Central memory CD4-positive, alpha-beta T cell (primary cell): ENCODE measurements around the gene ZNRF1.
A peak's percentile ranks its signal among the peaks of the same experiment; 100 is the strongest.

Experiments used
- DNase-seq: peaks from one replicate; pipeline ENCODE4 v3.0.0; 2022

Gene ZNRF1

DNA sequence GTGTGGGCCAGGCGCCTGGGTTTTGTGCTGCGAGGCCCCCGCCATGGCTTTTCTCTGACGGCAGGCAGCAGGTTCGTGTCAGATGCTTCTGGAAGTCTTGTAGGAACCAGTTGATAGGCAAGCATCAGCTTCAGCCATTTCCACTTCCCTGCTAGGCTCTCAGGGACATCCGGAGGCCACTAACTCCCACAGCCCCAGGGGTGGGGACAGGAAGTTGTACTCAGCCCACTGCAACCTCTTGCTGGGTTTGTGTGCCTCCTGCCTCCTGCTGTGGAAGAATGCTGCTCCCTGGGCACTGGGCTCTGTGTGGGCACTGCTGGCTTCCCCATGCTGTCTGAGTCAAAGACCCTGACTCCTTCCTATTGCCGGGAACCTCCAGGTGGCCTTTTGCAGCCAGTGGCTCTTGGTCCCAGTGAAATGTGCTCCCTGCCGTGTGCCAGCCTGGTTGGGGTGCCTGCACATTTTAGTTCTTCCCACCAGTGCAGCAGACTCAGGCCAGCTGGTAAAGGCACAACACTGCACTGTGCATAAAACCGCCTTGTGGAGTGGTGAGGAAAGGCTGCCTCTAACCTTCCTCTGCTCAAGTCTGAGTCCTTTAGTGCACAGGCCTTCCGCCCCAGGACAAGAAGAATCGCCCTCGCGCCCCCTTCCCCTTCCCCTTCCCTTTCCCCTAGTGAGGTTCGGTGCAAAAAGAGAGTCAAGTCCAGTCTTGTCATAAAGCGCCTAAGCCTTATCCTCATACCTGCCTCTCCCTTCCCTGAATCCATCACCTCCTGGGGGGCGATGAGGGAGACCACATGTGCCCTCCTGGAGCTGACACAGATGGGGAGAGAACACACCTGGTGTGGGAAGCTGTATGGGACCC lies 101.1 kb downstream of the ZNRF1 start:
- DNase-seq: peak; percentile 37

DNA sequence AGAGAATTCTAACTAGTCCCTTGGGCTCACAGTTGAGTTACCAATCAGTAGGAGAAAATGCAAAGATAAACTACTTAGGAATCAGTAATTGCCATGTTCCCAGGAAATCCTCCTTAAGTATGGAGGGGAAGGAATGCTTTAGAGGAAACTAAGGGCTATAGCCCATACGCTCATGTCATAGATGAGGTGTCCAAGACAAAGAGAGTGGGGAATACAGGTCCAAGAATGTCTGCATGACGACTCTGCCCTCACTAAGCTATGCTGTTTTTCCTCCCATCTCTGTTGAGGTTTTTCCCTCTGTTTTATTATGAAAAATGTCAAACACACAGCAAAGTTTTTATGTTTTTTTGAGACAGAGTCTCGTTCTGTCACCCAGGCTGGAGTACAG lies 101.8 kb downstream of the ZNRF1 start:
- no peak for DNase-seq

DNA sequence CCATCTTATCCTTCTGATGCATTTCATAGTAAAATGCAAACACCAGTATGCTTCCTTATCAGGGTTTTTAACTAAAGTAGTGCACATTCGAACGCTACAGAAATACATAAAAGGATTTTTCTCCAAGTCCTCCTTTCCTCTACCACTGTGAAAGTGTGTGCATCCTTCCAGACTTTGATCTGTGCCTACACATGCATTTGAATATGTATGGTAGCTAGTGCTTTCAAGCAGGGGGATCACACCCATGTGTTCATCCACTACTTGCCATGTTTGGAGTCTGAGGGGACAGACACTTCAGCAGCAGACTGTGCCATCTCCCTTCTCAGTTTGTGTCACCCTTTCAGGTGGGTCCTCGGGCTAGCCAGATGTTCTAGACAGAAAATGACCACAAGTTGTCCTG lies 102.8 kb downstream of the ZNRF1 start:
- no peak for DNase-seq

DNA sequence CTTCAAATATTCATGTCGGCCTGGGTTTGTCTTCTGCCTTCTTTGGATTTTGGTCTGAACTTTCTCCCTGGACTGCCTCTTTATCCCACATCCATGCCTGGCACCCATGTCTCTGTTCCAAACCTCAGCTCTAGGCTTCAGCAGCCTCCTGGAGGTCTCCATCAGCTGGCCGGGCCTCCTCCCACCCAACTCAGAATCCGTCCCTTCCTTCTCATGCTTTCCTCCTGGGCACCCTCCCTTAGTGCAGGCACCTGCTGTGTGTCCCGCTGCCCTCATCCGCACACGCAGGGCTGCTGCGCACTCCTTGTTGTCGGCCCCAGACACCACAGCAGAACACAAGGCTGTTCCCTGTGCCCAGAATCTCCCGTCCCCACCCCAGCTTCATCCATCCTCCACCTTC lies 103.8 kb downstream of the ZNRF1 start:
- no peak for DNase-seq

DNA sequence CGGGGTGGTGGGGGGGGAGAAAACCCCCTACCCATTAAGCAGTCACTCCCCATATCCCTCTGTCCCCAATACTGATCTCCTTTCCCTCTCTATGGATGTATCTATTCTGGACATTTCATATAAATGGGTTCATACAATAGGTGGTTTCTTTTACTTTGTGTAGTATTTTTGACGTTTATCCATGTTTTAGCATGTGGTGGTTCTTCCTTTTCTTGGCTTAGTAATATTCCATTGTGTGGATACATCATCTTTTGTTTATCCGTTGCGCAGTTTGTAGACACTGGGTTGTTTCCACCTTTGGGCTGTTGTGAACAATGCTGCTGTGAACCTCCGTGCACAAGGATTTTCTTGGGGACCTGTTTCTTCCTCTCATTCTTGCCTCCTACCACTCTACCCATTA lies 105.2 kb downstream of the ZNRF1 start:
- DNase-seq: no peak

DNA sequence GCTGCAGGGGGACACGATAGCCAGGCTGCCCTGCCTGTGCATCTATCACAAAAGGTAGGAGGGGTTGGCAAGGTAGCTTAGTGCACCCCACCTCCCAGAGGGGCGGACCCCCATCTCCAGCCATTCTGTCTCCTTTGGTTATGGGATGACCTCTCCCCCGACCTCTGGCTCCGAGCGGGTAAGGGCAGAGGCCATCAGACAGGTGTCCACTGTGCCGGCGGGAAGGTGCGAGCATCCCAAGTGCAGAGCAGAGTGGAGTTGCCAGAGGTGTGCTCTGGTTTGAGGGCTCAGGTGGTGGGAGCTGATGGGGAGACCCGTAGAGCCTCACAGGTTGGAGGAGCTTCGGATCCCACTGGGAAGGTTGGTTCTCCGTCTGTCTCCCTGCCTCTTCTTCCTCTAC lies 106.0 kb downstream of the ZNRF1 start:
- DNase-seq: no peak

DNA sequence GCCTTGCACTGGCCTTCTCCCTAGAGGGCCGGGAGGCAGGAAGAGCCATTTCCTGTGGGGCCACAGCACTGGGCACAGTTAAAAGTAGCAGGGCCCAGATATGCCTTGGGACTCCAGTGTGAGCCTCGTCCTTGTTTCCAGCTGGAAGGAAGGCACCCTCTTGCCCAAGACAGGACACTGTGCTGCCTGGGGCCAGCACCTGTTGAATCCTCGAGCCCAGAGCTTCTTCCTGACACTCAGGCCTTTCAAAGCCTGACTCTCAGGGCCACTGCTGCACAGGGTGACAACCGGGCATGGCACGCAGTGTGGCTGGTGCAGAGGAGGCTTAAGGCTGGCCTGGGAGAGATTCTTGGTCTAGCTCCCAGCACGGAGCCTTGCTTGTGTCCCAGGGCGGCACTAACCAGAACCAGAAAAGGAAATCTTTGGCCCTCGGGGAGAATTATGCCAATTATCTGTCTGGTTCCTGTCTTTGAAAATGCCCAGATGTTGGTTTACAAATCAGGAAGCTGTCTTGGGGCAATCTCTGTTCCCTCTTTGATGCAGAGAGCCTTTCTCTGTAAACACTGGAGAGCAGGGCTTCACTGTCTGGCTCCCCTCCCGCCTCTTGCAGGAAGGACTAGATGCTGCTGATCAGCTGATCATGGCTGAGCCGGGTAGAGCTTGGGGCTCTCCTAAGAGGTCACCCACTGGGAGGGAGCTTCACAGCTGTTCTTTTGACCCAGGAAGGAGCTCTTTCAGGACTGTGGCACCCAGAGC lies 106.7 kb downstream of the ZNRF1 start:
- DNase-seq: no peak

DNA sequence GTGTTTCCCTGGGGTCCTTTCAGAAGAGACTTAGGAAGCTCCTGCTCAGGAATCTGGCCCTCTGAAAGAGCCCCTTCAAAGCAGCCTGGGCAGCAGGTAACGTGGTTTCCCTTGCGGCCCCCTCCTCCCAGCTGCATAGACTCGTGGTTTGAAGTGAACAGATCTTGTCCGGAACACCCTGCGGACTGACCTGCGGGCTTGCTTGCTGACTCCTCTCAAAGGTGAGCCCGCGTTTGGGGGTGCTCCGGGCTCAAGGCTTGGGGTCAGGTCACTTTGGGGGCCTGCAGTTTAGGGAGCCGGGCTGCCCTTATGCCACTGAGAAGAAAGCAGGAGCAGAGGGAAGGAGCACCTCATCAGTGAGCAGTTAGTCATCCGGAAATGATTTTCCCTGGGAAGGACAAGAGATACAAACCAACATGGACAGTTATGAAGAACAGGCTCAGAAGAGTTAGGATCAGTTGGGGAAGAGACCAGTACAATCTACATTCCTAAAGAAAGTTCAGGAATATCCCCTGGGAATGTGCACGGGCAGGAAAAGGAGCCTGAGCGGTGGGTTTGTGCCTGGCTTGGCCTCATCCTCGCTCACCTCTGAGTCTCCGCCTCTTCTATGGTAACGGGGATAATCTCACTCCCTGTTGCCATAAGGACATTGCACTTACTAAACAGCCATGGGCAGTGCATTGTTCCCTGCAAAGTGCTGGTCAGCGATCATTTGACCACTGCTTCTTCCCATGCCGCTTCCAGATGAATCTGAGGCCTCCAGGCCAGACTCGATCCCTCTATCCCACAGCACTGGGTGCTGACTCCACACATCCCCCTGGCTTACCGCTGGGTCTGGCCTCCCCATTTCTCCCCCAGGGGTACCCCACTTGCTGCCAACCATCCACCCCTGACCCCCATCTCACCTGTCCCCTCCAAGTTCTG lies 107.8 kb downstream of the ZNRF1 start:
- DNase-seq: no peak

DNA sequence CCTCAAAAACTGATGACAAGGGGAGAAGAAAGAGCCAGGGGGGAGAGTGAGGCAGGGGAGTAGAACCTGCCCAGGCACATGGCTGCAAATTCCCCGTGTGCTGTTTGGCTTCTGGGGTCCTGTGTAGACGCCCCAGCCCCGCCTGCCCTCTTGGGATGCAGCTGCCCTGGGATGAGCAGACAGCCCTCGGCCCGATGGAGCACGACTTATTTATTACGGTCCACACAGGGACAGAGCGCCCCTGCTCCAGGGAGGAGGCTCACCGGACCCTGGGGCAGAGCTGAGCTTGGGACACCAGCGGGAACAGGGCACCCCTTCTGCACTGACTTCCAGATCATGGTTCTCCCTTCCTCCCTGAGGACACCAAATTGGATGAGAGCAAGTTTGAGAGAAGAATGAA lies 108.7 kb downstream of the ZNRF1 start:
- DNase-seq: no peak

DNA sequence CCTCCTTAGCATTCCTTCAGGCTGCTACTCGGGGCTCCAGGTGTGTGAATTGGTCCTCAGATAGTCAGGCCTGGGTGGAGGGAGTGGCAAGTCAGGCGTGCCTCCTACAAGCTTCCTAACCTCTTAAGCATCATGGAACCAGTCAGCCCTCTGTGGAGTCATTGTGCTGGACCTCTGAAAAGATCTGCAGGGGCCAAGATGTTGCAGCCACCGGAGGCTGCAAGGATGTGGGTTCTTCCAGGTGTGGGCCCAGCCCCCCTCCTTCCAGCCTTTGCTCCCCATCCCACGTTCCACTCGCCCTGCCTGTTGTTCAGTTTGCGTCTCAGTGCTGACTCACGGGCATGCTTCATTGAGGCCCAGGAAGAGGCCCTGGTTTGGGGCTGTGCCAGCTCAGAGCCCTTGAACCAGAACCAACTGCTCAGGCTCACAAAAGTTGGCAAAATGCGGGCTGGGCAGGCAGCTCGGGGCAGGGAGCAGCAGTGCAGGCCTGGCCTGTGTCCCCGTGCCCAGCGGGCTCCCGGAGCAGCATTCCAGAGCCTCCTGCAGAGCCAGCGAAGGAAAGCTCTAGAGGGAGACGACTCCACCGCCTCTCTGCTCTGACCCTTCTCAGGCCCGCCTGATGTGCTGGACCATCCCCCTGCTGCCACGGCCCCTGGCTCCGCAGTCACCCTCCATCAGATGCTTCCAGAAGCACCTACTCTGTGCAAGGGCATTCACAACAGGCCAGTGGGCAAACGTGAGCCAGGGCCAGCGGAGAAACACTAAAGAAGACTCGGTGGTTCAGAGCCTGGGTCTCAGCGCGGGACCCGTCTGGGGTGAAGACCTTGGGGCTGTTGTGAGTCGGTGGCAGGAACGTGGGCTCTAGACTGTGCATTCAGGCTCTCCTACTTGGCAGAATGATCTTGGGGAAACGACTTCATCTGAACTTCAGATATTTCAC lies 110.2 kb downstream of the ZNRF1 start:
- DNase-seq: peak; percentile 65

DNA sequence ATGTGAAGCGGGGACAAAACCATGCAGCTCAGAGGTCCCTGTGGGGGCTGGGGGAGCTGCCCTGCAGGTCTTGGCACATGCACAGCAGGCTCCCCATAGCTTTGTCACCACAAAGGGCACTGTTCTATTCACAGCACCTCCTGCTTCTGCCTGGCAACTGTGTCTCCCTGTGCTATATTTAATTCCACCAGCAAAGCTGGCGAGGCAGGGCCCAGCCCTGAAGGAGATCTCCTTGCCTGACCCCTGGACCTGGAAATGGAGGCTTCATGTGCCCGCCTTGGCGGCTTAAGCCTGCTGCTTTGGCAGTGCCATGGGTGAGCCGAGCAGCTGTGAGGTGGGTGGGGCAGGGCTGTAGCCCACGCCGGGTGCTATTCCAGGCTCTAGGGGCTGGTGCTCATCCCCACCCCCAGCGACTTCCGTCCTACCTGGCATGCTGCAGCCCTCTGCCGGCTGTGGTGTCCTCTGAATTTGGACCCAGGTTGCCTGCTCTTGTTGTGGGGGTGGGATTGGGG lies 111.0 kb downstream of the ZNRF1 start:
- DNase-seq: no peak

DNA sequence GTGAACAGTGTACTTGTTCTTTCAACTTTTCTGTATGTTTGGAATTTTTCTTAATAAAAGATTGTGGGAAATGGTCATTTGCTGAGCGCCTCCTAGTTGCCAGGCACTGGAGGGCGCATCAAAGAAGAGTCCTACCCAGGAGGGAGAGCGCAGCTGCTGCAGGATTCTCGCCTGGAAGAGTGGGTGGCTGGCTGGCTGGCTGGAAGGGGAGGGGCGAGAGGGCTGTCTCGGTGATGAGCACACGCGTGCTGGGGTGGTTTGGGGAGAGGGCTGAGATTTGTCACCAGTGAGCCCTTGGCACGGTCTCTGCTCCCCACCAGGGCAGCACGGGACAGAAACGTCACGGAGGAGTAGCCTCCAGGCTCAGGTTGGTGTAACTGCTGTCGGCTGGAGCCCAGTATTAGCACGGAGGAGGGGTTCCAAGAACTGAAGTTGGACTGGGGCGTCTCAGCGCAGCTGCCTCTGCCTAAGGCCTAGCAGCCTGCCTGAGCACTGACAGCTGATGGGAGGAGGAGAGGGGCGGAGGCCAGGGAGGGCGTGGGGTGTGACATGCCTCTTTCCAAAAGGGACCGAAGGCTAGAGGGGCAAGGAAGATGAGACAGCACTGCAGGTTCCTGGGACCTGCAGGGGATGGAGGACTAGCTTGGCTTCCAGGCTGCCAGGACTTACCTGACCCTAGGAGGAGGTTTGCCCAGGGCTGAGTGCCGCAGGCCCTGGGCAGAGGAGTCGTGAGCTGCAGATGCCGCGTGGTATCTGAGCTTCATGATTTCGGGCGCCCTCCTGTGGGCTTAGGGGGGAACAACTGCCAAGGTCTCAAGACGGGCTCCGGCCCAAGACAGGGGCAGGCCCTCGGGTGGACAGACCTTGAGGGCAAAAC lies 112.1 kb downstream of the ZNRF1 start:
- DNase-seq: peak; percentile 78

DNA sequence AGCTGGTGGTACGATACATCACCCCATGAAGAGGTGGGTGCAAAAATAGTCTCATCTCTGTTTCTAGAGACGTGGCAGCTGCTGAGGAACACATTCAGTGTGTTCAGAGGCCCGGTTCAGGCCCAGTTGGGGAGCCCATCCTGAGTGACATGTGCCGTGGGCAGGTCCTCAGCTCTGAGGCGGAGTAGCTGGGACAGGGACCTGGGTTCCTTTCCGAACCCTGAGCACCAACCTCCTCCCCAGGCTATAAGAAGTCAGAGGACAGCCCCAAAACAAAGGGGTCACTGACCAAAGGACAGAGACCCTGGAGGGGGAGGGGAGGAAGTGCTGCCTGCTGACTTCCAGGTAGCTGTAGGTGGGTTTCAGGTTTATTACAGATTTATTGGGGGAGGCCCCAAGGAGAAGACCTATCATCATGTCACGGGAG lies 112.7 kb downstream of the ZNRF1 start:
- DNase-seq: no peak

DNA sequence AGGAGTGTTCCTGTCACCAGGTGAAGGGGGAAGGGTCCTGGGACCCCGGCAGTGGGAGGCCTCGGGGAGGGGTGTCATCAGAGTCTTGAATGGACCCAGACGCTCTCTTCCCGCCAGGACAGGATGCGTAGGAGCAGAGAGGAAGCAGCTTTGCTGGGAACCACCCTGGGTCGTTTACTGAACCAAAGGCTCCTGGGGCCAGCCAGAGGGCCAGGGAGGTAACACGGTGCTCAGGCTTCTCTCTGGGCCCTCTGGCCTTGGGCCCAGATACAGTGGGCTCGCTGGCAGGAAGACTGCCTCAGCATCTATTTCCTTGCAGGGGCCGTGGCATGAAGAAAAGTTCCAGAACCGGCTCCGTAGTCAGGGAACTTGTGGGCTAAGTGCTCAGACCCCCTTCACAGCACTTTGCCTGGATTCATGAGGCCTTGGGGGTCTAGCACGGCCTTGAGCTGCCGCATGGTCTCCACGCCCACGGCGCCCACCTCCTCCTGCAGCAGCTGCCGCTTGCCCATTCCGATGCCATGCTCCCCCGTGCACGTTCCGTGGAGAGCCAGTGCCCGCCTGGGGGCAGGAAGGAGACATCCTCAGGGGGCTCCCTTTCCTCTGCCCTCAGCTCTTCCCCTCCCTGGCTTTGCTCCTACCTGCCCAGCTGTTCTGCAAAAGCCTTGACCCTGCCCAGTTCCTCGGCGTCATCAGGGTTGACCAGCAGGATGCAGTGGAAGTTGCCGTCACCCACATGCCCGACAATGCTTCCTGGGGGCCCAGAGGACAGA lies 113.3 kb downstream of the ZNRF1 start:
- DNase-seq: no peak

DNA sequence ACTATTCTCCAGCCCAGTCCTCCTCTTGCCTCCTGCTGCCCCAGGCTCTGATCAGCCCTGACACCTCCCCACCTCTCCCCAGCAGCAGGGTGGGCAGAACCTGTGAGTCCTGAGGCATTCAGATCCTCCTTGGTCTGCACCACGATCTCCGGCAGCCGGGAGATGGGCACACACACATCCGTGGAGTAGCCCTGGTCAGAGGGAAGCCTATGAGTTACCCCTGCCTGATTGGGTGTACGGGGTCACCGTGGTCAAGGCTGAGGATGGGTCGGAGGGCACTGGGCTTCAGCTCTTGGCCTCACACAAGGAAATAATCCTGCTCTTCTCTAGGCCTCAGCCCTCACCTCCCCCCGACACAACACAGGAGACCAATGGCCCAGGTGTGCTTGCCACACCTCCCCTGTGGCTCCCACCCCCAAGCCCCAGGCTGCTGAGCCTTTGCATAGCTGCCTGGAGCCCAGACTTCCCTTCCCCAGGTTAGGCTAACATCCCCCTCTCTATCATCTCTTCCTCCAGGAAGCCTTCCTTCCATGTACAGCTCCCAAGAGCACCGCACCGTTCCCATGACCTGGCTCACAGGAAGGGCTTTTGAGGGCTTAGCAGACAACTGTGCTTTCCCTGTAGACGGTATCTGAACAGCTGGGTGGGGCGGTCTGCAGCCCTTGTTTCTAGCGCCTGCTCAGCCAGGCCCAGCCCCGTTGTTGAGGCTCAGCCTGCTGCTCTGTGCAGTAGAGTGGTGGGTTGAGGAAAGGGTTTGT lies 114.1 kb downstream of the ZNRF1 start:
- no peak for DNase-seq

DNA sequence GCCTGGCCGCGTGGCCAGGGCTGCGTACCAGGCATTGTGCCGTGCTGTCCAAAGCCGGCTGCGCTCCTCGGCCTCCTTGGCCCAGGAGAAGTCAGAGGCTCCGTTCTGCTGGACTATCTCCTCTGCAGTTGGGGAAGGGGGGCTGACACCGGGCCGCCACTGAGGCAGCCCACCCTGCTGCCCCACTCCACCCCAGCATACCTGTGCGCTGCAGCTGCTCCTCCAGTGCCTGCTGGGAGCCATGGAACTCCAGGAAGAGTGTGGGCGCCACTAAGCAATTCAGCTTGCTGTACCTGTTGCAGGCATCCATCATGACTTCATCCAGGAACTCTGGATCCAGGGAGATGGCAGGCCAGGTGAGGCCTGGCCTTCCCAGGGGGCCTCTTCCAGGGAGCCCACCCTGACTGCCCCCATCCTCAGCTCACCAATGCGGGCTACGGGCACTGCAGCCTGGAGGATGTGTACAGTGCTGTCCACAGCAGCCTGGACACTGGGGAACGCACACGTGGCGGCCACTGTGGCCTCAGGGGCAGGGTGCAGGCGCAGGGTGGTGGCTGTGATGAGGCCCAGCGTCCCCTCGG lies 114.8 kb downstream of the ZNRF1 start:
- no peak for DNase-seq

DNA sequence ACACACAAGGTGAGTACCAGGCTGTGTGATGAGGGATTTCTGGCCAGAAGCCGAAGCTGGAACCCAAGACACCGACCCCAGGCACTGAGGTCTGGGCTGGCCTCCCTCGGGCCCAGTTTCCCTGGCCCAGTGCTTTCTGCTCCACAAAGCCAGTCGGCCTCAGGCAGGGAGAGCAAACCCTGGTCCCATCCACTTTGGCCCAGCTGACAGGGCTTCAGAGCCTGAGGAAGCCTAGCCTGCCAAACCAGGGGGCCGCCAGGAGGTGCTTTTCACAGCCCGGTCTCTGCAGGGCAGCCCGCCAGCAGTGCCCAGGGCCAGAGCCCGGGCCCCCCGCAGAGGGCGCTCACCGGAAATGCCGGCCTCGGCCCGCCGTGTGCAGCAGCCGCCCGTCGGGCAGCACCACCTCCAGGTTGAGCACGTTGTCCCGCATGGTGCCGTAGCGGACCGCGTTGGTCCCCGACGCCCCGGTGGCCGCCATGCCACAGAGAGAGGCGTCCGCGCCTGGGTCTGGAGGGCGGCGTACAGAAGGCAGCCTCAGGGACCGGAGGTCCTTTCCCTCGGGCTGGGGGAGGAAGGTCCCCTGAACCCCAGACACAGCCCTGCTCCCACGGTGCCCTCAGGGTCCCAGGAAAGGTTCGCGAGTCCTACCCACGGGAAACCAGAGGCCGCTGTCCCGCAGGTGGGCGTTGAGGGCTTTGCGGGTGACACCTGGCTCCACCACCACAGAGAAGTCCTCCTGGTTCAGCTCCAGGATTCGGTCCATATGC lies 115.5 kb downstream of the ZNRF1 start:
- DNase-seq: no peak
